HEK293 (cell line): ENCODE results near the gene VPS13D.

ENCODE experiments used
- CTCF ChIA-PET: fragments of 350-600 bp; formaldehyde crosslinking; extraction: SDS; loops from one replicate; lab custom pipeline; 2021; ENCODE audit warnings: antibody characterized with exemption; lab: Yijun Ruan, JAX
- POLR2A ChIA-PET: fragments of 300-600 bp; formaldehyde crosslinking; extraction: SDS; loops from one replicate; lab custom pipeline; 2020; ENCODE audit warnings: antibody characterized with exemption, inconsistent platforms; lab: Yijun Ruan, JAX
- H3K27ac ChIP-seq: fragments of 200-500 bp; sonication (Bioruptor generic); 2 replicates; pipeline ENCODE4 v1.5.1; 2014; ENCODE audit warnings: low read depth, low read length, control low read depth, inconsistent platforms; ENCODE audit errors: extremely low read depth
- H3K36me3 ChIP-seq, 2 experiments: fragments of 200-500 bp in 1 of 2; sonication (Bioruptor generic) in 1 of 2; 1 replicate in 1 of 2; 2 replicates in 1 of 2; pipeline ENCODE4 v1.5.1; 2014 to 2017; ENCODE audit warnings: inconsistent platforms in 2 of 2, low read length in 2 of 2; ENCODE audit not compliant: control insufficient read depth in 2 of 2, insufficient read depth in 1 of 2
- H3K4me1 ChIP-seq: fragments of 200-500 bp; sonication (Bioruptor generic); 2 replicates; pipeline ENCODE4 v1.5.1; 2014; ENCODE audit warnings: mild to moderate bottlenecking, low read length, inconsistent platforms; ENCODE audit not compliant: control insufficient read depth, insufficient read depth
- H3K4me3 ChIP-seq: 2 replicates; pipeline ENCODE4 v1.5.1; 2011; ENCODE audit warnings: low read depth, mild to moderate bottlenecking, control low read depth, low read length, moderate library complexity
- H3K9me3 ChIP-seq: fragments of 200-500 bp; sonication (Bioruptor generic); 2 replicates; pipeline ENCODE4 v1.5.1; 2014; ENCODE audit warnings: low read depth, low read length, inconsistent platforms; ENCODE audit not compliant: control insufficient read depth, insufficient read depth
- ATF2 ChIP-seq: fragments of 450-650 bp; formaldehyde crosslinking; IDR thresholded peaks from 2 replicates; pipeline ENCODE4 v1.5.1; 2016; ENCODE audit warnings: missing biosample characterization, missing genetic modification characterization, low read depth
- FEZF1 ChIP-seq: fragments of 450-650 bp; formaldehyde crosslinking; IDR thresholded peaks from 2 replicates; pipeline ENCODE4 v1.5.1; 2016; ENCODE audit warnings: missing biosample characterization, missing genetic modification characterization
- GLIS2 ChIP-seq: fragments of 450-650 bp; formaldehyde crosslinking; IDR thresholded peaks from 2 replicates; pipeline ENCODE4 v1.5.1; 2016; ENCODE audit warnings: missing biosample characterization, missing genetic modification characterization
- INSM2 ChIP-seq: fragments of 450-650 bp; formaldehyde crosslinking; IDR thresholded peaks from 2 replicates; pipeline ENCODE4 v1.5.1; 2016; ENCODE audit warnings: missing biosample characterization, missing genetic modification characterization
- OVOL3 ChIP-seq: fragments of 450-650 bp; formaldehyde crosslinking; IDR thresholded peaks from 2 replicates; pipeline ENCODE4 v1.5.1; 2016; ENCODE audit warnings: missing biosample characterization, missing genetic modification characterization
- PBX3 ChIP-seq: sonication (generic); formaldehyde crosslinking; IDR thresholded peaks from 2 replicates; pipeline ENCODE4 v1.8.1; 2022; ENCODE audit warnings: mild to moderate bottlenecking, moderate library complexity, missing genetic modification reagents
- SALL2 ChIP-seq: fragments of 450-650 bp; formaldehyde crosslinking; IDR thresholded peaks from 2 replicates; pipeline ENCODE4 v1.5.0; 2017; ENCODE audit warnings: missing biosample characterization, mild to moderate bottlenecking, missing genetic modification characterization, borderline replicate concordance
- ZBTB11 ChIP-seq: fragments of 450-650 bp; formaldehyde crosslinking; conservative IDR thresholded peaks from 2 replicates; pipeline ENCODE4 v1.5.1; 2016; ENCODE audit warnings: low read depth, missing biosample characterization, missing genetic modification characterization
- ZBTB48 ChIP-seq: fragments of 450-650 bp; formaldehyde crosslinking; IDR thresholded peaks from 2 replicates; pipeline ENCODE4 v1.5.1; 2016; ENCODE audit warnings: missing biosample characterization, missing genetic modification characterization
- ZFHX2 ChIP-seq: fragments of 450-650 bp; formaldehyde crosslinking; conservative IDR thresholded peaks from 2 replicates; pipeline ENCODE4 v1.5.1; 2016; ENCODE audit warnings: missing biosample characterization, missing genetic modification characterization
- ZNF214 ChIP-seq: fragments of 450-650 bp; formaldehyde crosslinking; IDR thresholded peaks from 2 replicates; pipeline ENCODE4 v1.5.1; 2017; ENCODE audit warnings: missing biosample characterization, mild to moderate bottlenecking, missing genetic modification characterization, borderline replicate concordance
- ZNF24 ChIP-seq: fragments of 450-650 bp; formaldehyde crosslinking; IDR thresholded peaks from 2 replicates; pipeline ENCODE4 v1.5.1; 2016; ENCODE audit warnings: missing biosample characterization, missing genetic modification characterization
- ZNF26 ChIP-seq: fragments of 450-650 bp; formaldehyde crosslinking; IDR thresholded peaks from 2 replicates; pipeline ENCODE4 v1.5.1; 2016; ENCODE audit warnings: missing biosample characterization, missing genetic modification characterization
- ZNF398 ChIP-seq: fragments of 450-650 bp; formaldehyde crosslinking; IDR thresholded peaks from 2 replicates; pipeline ENCODE4 v1.5.1; 2017; ENCODE audit warnings: missing biosample characterization, missing genetic modification characterization
- ZNF548 ChIP-seq: fragments of 450-650 bp; formaldehyde crosslinking; IDR thresholded peaks from 2 replicates; pipeline ENCODE4 v1.5.1; 2016; ENCODE audit warnings: missing biosample characterization, missing genetic modification characterization
- ZNF600 ChIP-seq: fragments of 450-650 bp; formaldehyde crosslinking; IDR thresholded peaks from 2 replicates; pipeline ENCODE4 v1.5.1; 2016; ENCODE audit warnings: missing biosample characterization, missing genetic modification characterization
- ZNF621 ChIP-seq: fragments of 450-650 bp; formaldehyde crosslinking; IDR thresholded peaks from 2 replicates; pipeline ENCODE4 v1.5.1; 2017; ENCODE audit warnings: missing biosample characterization, missing genetic modification characterization
- ZNF664 ChIP-seq: fragments of 450-650 bp; formaldehyde crosslinking; IDR thresholded peaks from 2 replicates; pipeline ENCODE4 v1.5.1; 2016; ENCODE audit warnings: missing biosample characterization, missing genetic modification characterization
- ZNF701 ChIP-seq: fragments of 450-650 bp; formaldehyde crosslinking; IDR thresholded peaks from 2 replicates; pipeline ENCODE4 v1.5.1; 2016; ENCODE audit warnings: missing biosample characterization, missing genetic modification characterization

Gene VPS13D

GRCh38 chr1:12245733-12246132 lies 15.9 kb downstream of the VPS13D start:
- H3K9me3 ChIP-seq, result no peaks in the 10 kb centered on the region
- ChIA-PET POLR2A (no interaction called here), CTCF (interaction anchor here (0.6 to 1.7 kb wide), 4 partner anchors 18 to 1540 kb away, joined by 3 to 4 read pairs (median 4); no protein-coding TSS in a partner anchor)
- H3K36me3 ChIP-seq, result peaks cover 26 to 88% of the 10 kb centered on the region in 2 experiments
- H3K4me3 ChIP-seq, result no peak overlapping the region
- H3K27ac ChIP-seq, result no peak overlapping the region
- TF ChIP-seq ZNF701 (no peak), ZNF26 (tag by site-specific recombination) (no peak), FEZF1 (tag by site-specific recombination) (no peak)
- no peaks in the 10 kb centered on the region for H3K4me1 ChIP-seq

- no peaks in the 10 kb centered on the region for H3K9me3 ChIP-seq
- no peak overlapping the region for H3K4me3 ChIP-seq
- peaks cover 26 to 89% of the 10 kb centered on the region in 2 experiments for H3K36me3 ChIP-seq
- TF ChIP-seq ZFHX2 (tag by site-specific recombination) (no peak), ZNF621 (tag by site-specific recombination) (no peak), ZNF398 (tag by site-specific recombination) (no peak), PBX3 (CRISPR knock-in tag) (no peak), ZBTB48 (no peak), ATF2 (tag by site-specific recombination) (no peak), SALL2 (tag by site-specific recombination) (no peak), ZBTB11 (tag by site-specific recombination) (no peak), OVOL3 (tag by site-specific recombination) (no peak), ZNF664 (tag by site-specific recombination) (no peak), ZNF548 (tag by site-specific recombination) (no peak), ZNF24 (no peak), ZNF214 (tag by site-specific recombination) (no peak), ZNF600 (tag by site-specific recombination) (no peak), GLIS2 (tag by site-specific recombination) (no peak), INSM2 (tag by site-specific recombination) (no peak)
- TF ChIP-seq, all 188 proteins: peak for 0
- H3K4me1 ChIP-seq, result no peaks in the 10 kb centered on the region
- no peak overlapping the region for H3K27ac ChIP-seq
- POLR2A ChIA-PET, result no interaction called here
- CTCF ChIA-PET, result interaction anchor here (1.7 kb wide), 1 partner anchor 26 kb away, joined by 4 read pairs; no protein-coding TSS in a partner anchor
These were observed 16.8 kb downstream of the VPS13D start for GRCh38 chr1:12246584-12246983.
